ENCODE data around the gene EFNA2.

EFNA2 gene

GRCh38 chr19:1251330-1252220, 34.1 kb upstream of the EFNA2 start:
- H4K20me1 ChIP-seq (ENCODE audit: insufficient read depth) = no peaks in the 10 kb centered on the region
- no peak overlapping the region for H3K9ac ChIP-seq
- H3K36me3 ChIP-seq (ENCODE audit: insufficient read depth) = no peaks in the 10 kb centered on the region; the same call in 1 of the 2 replicates
- no peaks in the 10 kb centered on the region for H3K27me3 ChIP-seq (ENCODE audit: insufficient read depth, low read depth)
- TF ChIP-seq, protein P1, sequence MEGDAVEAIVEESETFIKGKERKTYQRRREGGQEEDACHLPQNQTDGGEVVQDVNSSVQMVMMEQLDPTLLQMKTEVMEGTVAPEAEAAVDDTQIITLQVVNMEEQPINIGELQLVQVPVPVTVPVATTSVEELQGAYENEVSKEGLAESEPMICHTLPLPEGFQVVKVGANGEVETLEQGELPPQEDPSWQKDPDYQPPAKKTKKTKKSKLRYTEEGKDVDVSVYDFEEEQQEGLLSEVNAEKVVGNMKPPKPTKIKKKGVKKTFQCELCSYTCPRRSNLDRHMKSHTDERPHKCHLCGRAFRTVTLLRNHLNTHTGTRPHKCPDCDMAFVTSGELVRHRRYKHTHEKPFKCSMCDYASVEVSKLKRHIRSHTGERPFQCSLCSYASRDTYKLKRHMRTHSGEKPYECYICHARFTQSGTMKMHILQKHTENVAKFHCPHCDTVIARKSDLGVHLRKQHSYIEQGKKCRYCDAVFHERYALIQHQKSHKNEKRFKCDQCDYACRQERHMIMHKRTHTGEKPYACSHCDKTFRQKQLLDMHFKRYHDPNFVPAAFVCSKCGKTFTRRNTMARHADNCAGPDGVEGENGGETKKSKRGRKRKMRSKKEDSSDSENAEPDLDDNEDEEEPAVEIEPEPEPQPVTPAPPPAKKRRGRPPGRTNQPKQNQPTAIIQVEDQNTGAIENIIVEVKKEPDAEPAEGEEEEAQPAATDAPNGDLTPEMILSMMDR (conservative IDR thresholded peaks at IDR 0.05; ENCODE audit: low read depth, low read length) = no peak
- peaks cover 10% of the 10 kb centered on the region for H3K4me1 ChIP-seq (ENCODE audit: low read depth, poor library complexity, severe bottlenecking)
- no peak overlapping the region for H3K4me2 ChIP-seq
- H3K27ac ChIP-seq = no peak overlapping the region
- H3K79me2 ChIP-seq (ENCODE audit: insufficient read depth, low read depth) = no peaks in the 10 kb centered on the region
- H3K4me3 ChIP-seq (IDR thresholded peaks at IDR 0.05; ENCODE audit: insufficient read depth, low read depth, low read length) = no peak overlapping the region
- no peak overlapping the region for H2AFZ ChIP-seq (ENCODE audit: low read depth)

GRCh38 chr19:1252221-1252820, 33.4 kb upstream of the EFNA2 start:
- no peak overlapping the region for H3K9ac ChIP-seq

DNA sequence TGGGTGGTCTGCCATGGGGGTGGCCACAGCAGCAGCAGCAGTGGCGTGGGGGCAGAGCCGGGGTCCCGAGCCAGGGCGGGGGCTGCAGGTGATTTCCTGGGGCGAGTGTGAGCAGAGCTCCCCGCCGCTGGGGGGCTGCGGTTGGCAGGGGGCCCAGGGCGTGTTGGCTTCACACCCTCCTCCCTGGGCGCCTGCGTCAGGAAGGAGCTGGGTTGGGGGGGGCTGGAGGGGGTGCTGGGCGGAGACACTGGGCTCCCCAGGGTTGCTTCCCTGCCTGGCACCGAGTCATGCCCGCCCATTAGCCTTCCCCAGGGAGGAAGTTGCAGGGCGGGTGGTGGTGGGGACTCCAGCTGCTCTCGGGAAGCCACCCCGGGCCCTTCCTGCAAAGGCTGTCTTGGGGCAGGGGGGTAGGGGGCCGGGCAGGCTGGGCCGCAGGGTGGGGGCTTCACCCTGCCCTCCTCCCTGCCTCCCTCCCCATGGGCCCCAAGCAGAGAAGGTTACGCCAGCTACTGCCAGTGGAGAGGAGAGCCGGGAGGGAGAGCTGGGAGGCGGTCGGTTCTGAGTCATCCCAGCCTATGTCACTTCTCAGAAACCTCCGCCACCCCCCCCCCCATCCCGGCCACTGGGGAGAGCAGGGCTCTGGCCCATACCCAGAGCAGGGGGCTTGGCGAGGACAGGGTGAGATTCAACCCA, 32.7 kb upstream of the EFNA2 start:
- H4K20me1 ChIP-seq (ENCODE audit: insufficient read depth) = no peaks in the 10 kb centered on the region
- no peaks in the 10 kb centered on the region; the same call in 1 of the 2 replicates for H3K36me3 ChIP-seq (ENCODE audit: insufficient read depth)
- H3K4me2 ChIP-seq = no peak overlapping the region
- peaks cover 5% of the 10 kb centered on the region for H3K4me1 ChIP-seq (ENCODE audit: low read depth, poor library complexity, severe bottlenecking)
- H3K27ac ChIP-seq = no peak overlapping the region
- no peak overlapping the region for H2AFZ ChIP-seq (ENCODE audit: low read depth)
- no peak overlapping the region for H3K9ac ChIP-seq
- TF ChIP-seq, protein P1 (conservative IDR thresholded peaks at IDR 0.05; ENCODE audit: low read depth, low read length) = no peak
- H3K4me3 ChIP-seq (IDR thresholded peaks at IDR 0.05; ENCODE audit: insufficient read depth, low read depth, low read length) = no peak overlapping the region
- no peaks in the 10 kb centered on the region for H3K79me2 ChIP-seq (ENCODE audit: insufficient read depth, low read depth)
- no peaks in the 10 kb centered on the region for H3K27me3 ChIP-seq (ENCODE audit: insufficient read depth, low read depth)

More at GRCh38 chr19:1252221-1252820, 33.4 kb upstream of the EFNA2 start:
- H3K36me3 ChIP-seq (ENCODE audit: insufficient read depth) = no peaks in the 10 kb centered on the region; the same call in 1 of the 2 replicates
- no peak overlapping the region for H2AFZ ChIP-seq (ENCODE audit: low read depth)
- H3K4me1 ChIP-seq (ENCODE audit: low read depth, poor library complexity, severe bottlenecking) = peaks cover 10% of the 10 kb centered on the region
- no peak overlapping the region for H3K27ac ChIP-seq
- TF ChIP-seq, protein P1 (conservative IDR thresholded peaks at IDR 0.05; ENCODE audit: low read depth, low read length) = no peak
- H3K27me3 ChIP-seq (ENCODE audit: insufficient read depth, low read depth) = no peaks in the 10 kb centered on the region
- no peaks in the 10 kb centered on the region for H3K79me2 ChIP-seq (ENCODE audit: insufficient read depth, low read depth)
- H3K4me2 ChIP-seq = no peak overlapping the region
- no peak overlapping the region for H3K4me3 ChIP-seq (IDR thresholded peaks at IDR 0.05; ENCODE audit: insufficient read depth, low read depth, low read length)
- H4K20me1 ChIP-seq (ENCODE audit: insufficient read depth) = no peaks in the 10 kb centered on the region

DNA sequence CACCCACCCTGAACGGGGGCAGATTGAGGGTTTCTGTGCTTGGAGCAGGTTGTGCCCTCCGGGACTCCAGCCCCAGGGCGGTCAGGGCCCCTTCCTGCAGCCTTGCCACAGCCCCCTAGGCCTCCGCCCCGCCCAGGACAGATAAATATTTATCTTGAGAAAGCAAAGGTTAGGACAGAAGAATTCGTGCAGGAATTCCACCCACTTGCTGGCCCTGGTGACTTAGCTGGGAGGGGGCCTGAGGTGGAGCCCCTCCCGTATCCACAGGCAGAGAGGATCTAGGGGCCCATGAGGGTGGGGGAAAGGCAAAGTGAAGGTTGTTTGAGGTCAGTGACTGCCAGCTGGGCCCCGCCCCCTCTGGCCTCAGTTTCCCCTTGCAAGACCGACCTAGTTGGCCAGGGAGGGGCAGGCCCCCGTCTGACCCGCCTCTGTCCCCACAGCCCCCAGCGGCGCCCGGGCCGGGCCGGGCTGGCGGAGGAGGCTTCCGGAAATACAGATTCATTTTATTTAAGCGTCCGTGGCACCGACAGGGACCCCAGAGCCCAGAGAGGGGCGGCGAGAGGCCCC, 32.1 kb upstream of the EFNA2 start:
- no peak overlapping the region for H3K4me2 ChIP-seq

More for the DNA sequence above, 32.1 kb upstream of the EFNA2 start:
- Histone ChIP-seq H3K9ac (no peak overlapping the region), H2AFZ (ENCODE audit: low read depth) (no peak overlapping the region), H3K27ac (no peak overlapping the region), H4K20me1 (ENCODE audit: insufficient read depth) (no peaks in the 10 kb centered on the region), H3K27me3 (ENCODE audit: insufficient read depth, low read depth) (no peaks in the 10 kb centered on the region), H3K79me2 (ENCODE audit: insufficient read depth, low read depth) (no peaks in the 10 kb centered on the region), H3K4me3 (IDR thresholded peaks at IDR 0.05; ENCODE audit: insufficient read depth, low read depth, low read length) (no peak overlapping the region), H3K36me3 (ENCODE audit: insufficient read depth) (no peaks in the 10 kb centered on the region; the same call in 1 of the 2 replicates), H3K4me1 (ENCODE audit: low read depth, poor library complexity, severe bottlenecking) (peaks cover 10% of the 10 kb centered on the region)
- TF ChIP-seq, protein P1 (conservative IDR thresholded peaks at IDR 0.05; ENCODE audit: low read depth, low read length) = no peak

Measured in KMS-11 (cell line).